ENCODE data around the gene AHSA1. TPM values are rescaled to one million over a fixed set of nuclear protein-coding genes. Genes with fewer than 3 reads are reported as not detected.

AHSA1 gene
- 209 to 283 TPM (median 230 TPM) in 5 replicates for total RNA-seq (2022; extraction: Qiagen RNA extraction)

DNA sequence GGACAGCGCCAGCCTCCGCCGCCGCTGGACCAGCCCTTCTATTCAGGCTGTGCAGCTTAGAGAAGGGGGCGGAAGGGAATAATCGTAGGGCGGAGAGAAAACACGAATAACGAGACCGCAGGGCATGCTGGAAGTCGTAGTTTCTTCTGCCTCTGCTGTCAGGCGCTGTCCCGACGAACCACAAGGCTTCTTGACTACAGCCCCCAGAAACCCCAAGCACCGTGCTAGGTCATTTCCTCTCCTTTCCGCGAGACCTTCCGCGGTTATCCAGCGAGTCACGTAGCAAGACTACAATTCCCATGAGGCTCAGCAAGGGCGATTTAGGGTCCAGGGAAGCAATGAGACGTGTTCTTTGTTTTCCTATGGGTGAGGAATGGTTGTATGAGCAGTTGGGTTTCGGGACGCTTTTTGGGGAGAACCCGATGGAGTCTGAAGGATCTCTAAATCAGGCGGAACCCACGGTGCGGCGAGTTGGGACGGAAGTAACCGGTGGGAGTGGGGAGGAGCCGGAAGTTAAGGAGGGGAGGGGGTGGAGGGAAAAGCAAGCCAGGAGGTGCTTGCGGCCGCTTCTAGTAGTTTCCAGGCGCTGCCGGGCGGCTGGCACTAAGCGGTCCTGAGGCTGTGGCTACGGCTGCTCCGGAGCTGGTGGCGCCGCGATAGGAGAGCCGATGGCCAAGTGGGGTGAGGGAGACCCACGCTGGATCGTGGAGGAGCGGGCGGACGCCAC is at the start of gene AHSA1, which contains the start of gene VIPAS39:
Gene AHSA1, plus strand, starts transcription at position 572 of the 727 bp plus-strand sequence. Its CDS starts 97 bp downstream, at position 669.
Gene VIPAS39, minus strand, starts transcription at position 80 of the 727 bp plus-strand sequence. CDS start 3,499 bp downstream, outside the sequence.

DNA sequence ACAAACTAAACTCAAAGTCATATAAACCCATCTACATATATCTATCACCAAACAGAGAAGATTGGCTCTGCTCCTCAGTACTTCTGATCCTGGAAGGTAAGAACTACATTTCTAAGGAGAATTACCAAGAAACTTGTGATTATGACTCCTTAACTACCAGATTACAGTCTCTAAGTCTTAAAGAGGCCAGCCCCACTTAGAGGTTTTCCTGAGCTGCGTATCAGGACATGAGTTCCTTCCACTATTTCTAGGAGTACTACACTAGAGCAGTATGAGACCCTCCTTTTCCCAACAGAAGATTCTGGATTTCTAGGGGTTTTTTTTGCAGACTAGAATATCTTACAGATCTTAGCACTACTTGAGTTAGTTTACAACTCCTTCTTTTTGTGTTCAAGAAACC is 34.5 kb upstream of the AHSA1 start, which contains the start of gene NOXRED1:
Gene NOXRED1, minus strand, starts transcription at position 101 of the 400 bp plus-strand sequence. CDS start 634 bp downstream, outside the sequence.

DNA sequence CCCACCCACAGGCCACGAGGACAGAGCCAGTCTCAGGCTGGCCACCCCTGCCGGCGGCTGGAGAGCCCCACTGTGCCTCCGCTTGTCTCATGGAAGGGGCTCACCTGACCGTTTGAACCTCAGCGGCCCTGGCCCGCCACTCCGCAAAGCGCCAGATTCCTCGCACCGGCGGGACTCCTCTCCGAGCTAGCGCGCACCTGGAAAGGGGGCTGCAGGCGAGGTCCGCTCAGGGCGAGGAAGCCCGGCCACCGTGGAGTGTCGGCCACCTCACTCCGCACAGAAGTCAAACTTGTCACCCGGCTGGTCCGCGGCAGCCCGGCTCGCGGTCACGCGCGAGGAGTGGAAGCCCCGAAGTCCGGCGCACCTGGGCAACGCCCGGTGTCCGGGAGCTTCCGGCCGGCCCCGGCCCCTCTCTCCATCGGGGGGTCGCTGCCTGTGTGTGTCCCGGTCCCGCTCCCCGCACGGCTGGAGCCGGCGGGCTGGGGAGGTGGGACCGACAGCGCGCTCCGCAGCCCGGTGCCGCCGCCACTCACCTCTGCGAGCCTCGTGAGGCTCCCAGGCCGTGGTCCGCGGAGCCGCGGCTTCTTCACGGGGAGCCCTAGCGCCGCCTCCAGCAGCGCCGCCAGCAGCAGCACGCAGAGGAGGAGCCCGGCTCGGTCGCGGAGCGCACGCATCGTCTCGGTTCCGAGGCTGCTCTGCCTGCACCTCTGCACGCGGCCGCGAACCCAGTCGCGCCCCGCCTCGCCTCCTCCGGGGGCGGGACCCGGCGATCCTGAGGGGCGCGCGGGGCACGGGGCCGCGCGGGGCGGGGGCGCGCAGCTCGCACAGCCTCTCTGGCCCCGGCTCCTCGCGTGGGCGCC is 40.5 kb downstream of the AHSA1 start, which contains the start of gene ISM2:
Gene ISM2, minus strand, starts transcription at position 697 of the 860 bp plus-strand sequence. Its CDS starts 23 bp downstream, at position 674.

Other genes starting within 250 kb of the AHSA1 start
- not detected in 5 replicates for gene NGB, start 186.9 kb upstream of the AHSA1 start, total RNA-seq (2022; extraction: Qiagen RNA extraction)
- gene POMT2, start 137.2 kb upstream of the AHSA1 start, total RNA-seq (2022; extraction: Qiagen RNA extraction) = 25.6 to 31.7 TPM (median 28.0 TPM) in 5 replicates
- gene GSTZ1, start 137.1 kb upstream of the AHSA1 start, total RNA-seq (2022; extraction: Qiagen RNA extraction) = 33.1 to 35.0 TPM (median 34.5 TPM) in 5 replicates
- 4.8 to 7.1 TPM (median 6.7 TPM) in 5 replicates for gene TMED8, start 81.0 kb upstream of the AHSA1 start, total RNA-seq (2022; extraction: Qiagen RNA extraction)
- gene SAMD15, start 80.7 kb upstream of the AHSA1 start, total RNA-seq (2022; extraction: Qiagen RNA extraction) = 1.6 to 2.5 TPM (median 1.9 TPM) in 5 replicates
- 0.13 TPM in 1 of 5 replicates, not detected in the others for gene NOXRED1, start 34.6 kb upstream of the AHSA1 start, total RNA-seq (2022; extraction: Qiagen RNA extraction)
- 12.5 to 13.0 TPM (median 12.8 TPM) in 5 replicates for gene VIPAS39, start 492 bp upstream of the AHSA1 start, total RNA-seq (2022; extraction: Qiagen RNA extraction)
- gene ISM2, start 40.7 kb downstream of the AHSA1 start, total RNA-seq (2022; extraction: Qiagen RNA extraction) = 0.29 to 0.64 TPM (median 0.35 TPM) in 5 replicates
- gene SPTLC2, start 158.5 kb downstream of the AHSA1 start, total RNA-seq (2022; extraction: Qiagen RNA extraction) = 29.7 to 38.5 TPM (median 34.5 TPM) in 5 replicates
- 14.4 to 15.9 TPM (median 14.9 TPM) in 5 replicates for gene ALKBH1, start 249.9 kb downstream of the AHSA1 start, total RNA-seq (2022; extraction: Qiagen RNA extraction)